GM12878 (cell line): ENCODE data around the gene DPP6. TPM values are rescaled to one million over a fixed set of nuclear protein-coding genes. Genes with fewer than 3 reads are reported as not detected.
"Not testable (repeated sequence)": the region's sequence is repeated elsewhere in the genome, so short reads cannot be mapped to it uniquely, and the experiment has no call there.

Experiments
- ATAC-seq: fragments of 200-7000 bp; cut with Tn5 transposase; 3 replicates; pipeline ENCODE4 v1.9.1; 2020; ENCODE audit warnings: mild to moderate bottlenecking, moderate library complexity
- BruUV-seq: library from RNA; stranded (reverse); fragments of 400-500 nt; replicated peaks from 2 replicates; lab custom pipeline; 2021; lab: Mats Ljungman, UMichigan
- CTCF ChIA-PET: fragments of 300-600 bp; sonication (Branson Sonifier 250); formaldehyde crosslinking; extraction: SDS; loops from one replicate; lab custom pipeline; 2021; ENCODE audit warnings: inconsistent platforms; lab: Yijun Ruan, JAX
- POLR2A ChIA-PET: fragments of 350-600 bp; formaldehyde crosslinking; extraction: SDS; loops from one replicate; lab custom pipeline; 2021; ENCODE audit warnings: inconsistent platforms; lab: Charles Lee
- RAD21 ChIA-PET: fragments of 300-600 bp; sonication (Branson Sonifier 250); formaldehyde crosslinking; loops from one replicate; lab custom pipeline; 2023; ENCODE audit warnings: antibody characterized with exemption; ENCODE audit not compliant: unreplicated experiment; lab: Charles Lee
- SMC1A ChIA-PET: fragments of 300-600 bp; sonication (Branson Sonifier 250); formaldehyde crosslinking; loops from one replicate; lab custom pipeline; 2023; ENCODE audit not compliant: unreplicated experiment, uncharacterized antibody; lab: Charles Lee
- DNase-seq: peaks from one replicate; pipeline ENCODE4 v3.0.0-alpha.2; 2011; ENCODE audit warnings: low read depth, low spot score
- FAIRE-seq: peaks from 3 replicates; lab custom pipeline; 2011; peaks lifted over from hg19 to GRCh38; lab: Jason Lieb, UNC
- H2AFZ ChIP-seq: 2 replicates; pipeline ENCODE4 v1.6.0; 2011; ENCODE audit warnings: low read depth, low read length, control low read depth; ENCODE audit not compliant: control insufficient read depth
- H3K27ac ChIP-seq: 2 replicates; pipeline ENCODE4 v1.5.1; 2011; ENCODE audit warnings: control low read depth; ENCODE audit not compliant: control insufficient read depth, insufficient read depth
- H3K27me3 ChIP-seq, 2 experiments: replicated peaks in 1 of 2; 2 replicates each; pipeline versions ENCODE4 v1.6.0 to v1.6.1; 2011; ENCODE audit warnings: low read length in 1 of 2; ENCODE audit not compliant: control insufficient read depth in 2 of 2, insufficient read depth in 2 of 2
- H3K36me3 ChIP-seq, 2 experiments: 2 replicates each; pipeline ENCODE4 v1.5.1; 2011; ENCODE audit warnings: low read length in 1 of 2; ENCODE audit not compliant: control insufficient read depth in 2 of 2, insufficient read depth in 2 of 2
- H3K4me1 ChIP-seq: 2 replicates; pipeline ENCODE4 v1.6.1; 2011; ENCODE audit warnings: mild to moderate bottlenecking, low read length, moderate library complexity, mixed read lengths; ENCODE audit not compliant: control insufficient read depth, insufficient read depth
- H3K4me2 ChIP-seq: 2 replicates; pipeline ENCODE4 v1.6.0; 2011; ENCODE audit warnings: control low read depth; ENCODE audit not compliant: control insufficient read depth, insufficient read depth
- H3K4me3 ChIP-seq: fragments of 200-600 bp; sonication (generic); 2 replicates; pipeline ENCODE4 v1.5.1; 2016
- H3K79me2 ChIP-seq: 2 replicates; pipeline ENCODE4 v1.6.0; 2011; ENCODE audit warnings: low read length; ENCODE audit not compliant: control insufficient read depth, insufficient read depth
- H3K9ac ChIP-seq: 2 replicates; pipeline ENCODE4 v1.8.0; 2011; ENCODE audit warnings: low read length, control low read depth, mixed read lengths; ENCODE audit not compliant: control insufficient read depth, insufficient read depth
- H3K9me3 ChIP-seq: replicated peaks from 3 replicates; pipeline ENCODE4 v1.5.1; 2011; ENCODE audit warnings: mild to moderate bottlenecking, low read length; ENCODE audit not compliant: control insufficient read depth, insufficient read depth
- H4K20me1 ChIP-seq: 2 replicates; pipeline ENCODE4 v1.6.0; 2011; ENCODE audit not compliant: control insufficient read depth, insufficient read depth
- WGBS: methylation state at CpG from one replicate; pipeline ENCODE4 v1.1.6; 2016; ENCODE audit warnings: low lambda C conversion rate; ENCODE audit not compliant: insufficient replicate concordance, insufficient coverage; ENCODE audit errors: missing lambda C conversion rate; 5-methylcytosine and 5-hydroxymethylcytosine counted together
- in situ Hi-C: fragments of 300-500 bp; cut with MboI; formaldehyde crosslinking; loops from 9 replicates; pipeline ENCODE4 v1.14.3; 2018; ENCODE audit warnings: mixed read lengths
- intact Hi-C: fragments of 100-400 bp; cut with micrococcal nuclease; formaldehyde crosslinking; loops from one replicate; pipeline ENCODE4 v1.14.2; 2022; ENCODE audit not compliant: unreplicated experiment
- polyA plus RNA-seq, 11 experiments: library from polyadenylated mRNA; depleted of rRNA in 4 of 11; unstranded in 6 of 11; stranded (reverse) in 5 of 11; fragments of >200 nt; fragmentation: Nextera tagmentation in 4 of 11; fragmentation: Illumina TruSeq in 1 of 11; extraction: Ambion mirVana in 4 of 11; extraction: Trizol in 1 of 11; gene quantifications; 1 replicate in 1 of 11; 2 replicates in 10 of 11; pipeline versions ENCODE4 v1.2.1 to v1.2.3, GENCODE V29; 2011 to 2016; ENCODE audit warnings: inconsistent platforms in 2 of 11, missing spikeins in 2 of 11, low read depth in 1 of 11
- total RNA-seq, 4 experiments: library from RNA; depleted of rRNA in 3 of 4; stranded (reverse); fragments of >200 nt in 3 of 4; fragmentation: Illumina TruSeq in 1 of 4; extraction: Trizol in 1 of 4; gene quantifications; 2 replicates each; pipeline versions ENCODE4 v1.2.1 to v1.2.3, GENCODE V29; 2013 to 2021

DPP6 gene
- total and polyA plus RNA-seq, 10 of the 15 experiments (the other 5 are each of a cell fraction or from before 2014, with no cell fraction given): not detected

DNA sequence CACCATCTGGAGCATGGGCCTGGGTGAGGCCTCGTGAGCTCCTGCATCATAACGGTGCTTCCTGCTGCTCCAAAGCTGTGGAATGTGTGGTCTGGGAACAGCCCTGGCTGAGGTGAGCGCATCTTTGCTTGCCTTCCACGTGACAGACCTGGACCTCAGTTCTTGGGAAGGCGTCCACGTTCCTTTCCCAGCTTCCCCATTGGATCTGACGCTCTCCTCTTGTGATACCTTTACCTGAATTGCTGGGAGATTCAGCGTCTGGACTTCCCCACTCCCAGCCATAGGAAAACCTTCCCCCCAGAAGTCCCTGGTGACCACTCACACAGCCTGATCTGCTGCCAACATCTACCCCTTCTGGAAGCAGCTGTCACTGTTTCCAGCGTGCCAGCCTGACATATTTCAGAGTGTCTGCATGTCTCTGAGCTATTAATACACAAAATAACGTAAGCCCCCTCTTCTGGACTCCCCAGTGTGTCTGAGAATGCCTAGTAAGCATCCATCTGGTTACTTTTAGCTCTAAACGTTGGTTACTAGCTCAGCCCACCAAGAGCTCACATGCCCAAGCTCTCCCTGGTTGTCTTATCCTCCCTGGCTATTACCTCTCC, 21.6 kb upstream of the DPP6 start:
- H3K9ac ChIP-seq, POLR2A ChIA-PET, H3K79me2 ChIP-seq, BruUV-seq, RAD21 ChIA-PET, H4K20me1 ChIP-seq, H3K27ac ChIP-seq, SMC1A ChIA-PET, H2AFZ ChIP-seq, intact Hi-C loops, H3K4me1 ChIP-seq, H3K27me3 ChIP-seq, H3K9me3 ChIP-seq, DNase-seq, ATAC-seq, H3K4me3 ChIP-seq, H3K36me3 ChIP-seq, in situ Hi-C loops, H3K4me2 ChIP-seq, CTCF ChIA-PET, FAIRE-seq: not testable (repeated sequence)
- WGBS: 12% methylated on average over 11 of the region's 11 CpGs

- H3K4me1 ChIP-seq, BruUV-seq, H3K27me3 ChIP-seq, H3K27ac ChIP-seq, SMC1A ChIA-PET, H3K36me3 ChIP-seq, H3K9me3 ChIP-seq, H2AFZ ChIP-seq, intact Hi-C loops, POLR2A ChIA-PET, CTCF ChIA-PET, H3K9ac ChIP-seq, RAD21 ChIA-PET, H3K4me3 ChIP-seq, H3K79me2 ChIP-seq, H3K4me2 ChIP-seq, DNase-seq, H4K20me1 ChIP-seq, in situ Hi-C loops: not testable (repeated sequence)
- ATAC-seq: peak; percentile 90
- peak; percentile 84 for FAIRE-seq
- WGBS: 0% methylated on average over 1 of the region's 13 CpGs
These were observed 12.6 kb upstream of the DPP6 start for GRCh38 chr7:154039466-154040165.

- SMC1A ChIA-PET, intact Hi-C loops, RAD21 ChIA-PET, H3K27me3 ChIP-seq, H3K9me3 ChIP-seq, H3K4me2 ChIP-seq, in situ Hi-C loops, H3K4me1 ChIP-seq, ATAC-seq, H3K79me2 ChIP-seq, H3K4me3 ChIP-seq, DNase-seq, FAIRE-seq, H4K20me1 ChIP-seq, H3K36me3 ChIP-seq, POLR2A ChIA-PET, BruUV-seq, H3K9ac ChIP-seq, H3K27ac ChIP-seq, H2AFZ ChIP-seq, CTCF ChIA-PET: not testable (repeated sequence)
- WGBS: 90% methylated on average over 4 of the region's 5 CpGs
These were observed 1.8 kb upstream of the DPP6 start for GRCh38 chr7:154050394-154050793.

DNA sequence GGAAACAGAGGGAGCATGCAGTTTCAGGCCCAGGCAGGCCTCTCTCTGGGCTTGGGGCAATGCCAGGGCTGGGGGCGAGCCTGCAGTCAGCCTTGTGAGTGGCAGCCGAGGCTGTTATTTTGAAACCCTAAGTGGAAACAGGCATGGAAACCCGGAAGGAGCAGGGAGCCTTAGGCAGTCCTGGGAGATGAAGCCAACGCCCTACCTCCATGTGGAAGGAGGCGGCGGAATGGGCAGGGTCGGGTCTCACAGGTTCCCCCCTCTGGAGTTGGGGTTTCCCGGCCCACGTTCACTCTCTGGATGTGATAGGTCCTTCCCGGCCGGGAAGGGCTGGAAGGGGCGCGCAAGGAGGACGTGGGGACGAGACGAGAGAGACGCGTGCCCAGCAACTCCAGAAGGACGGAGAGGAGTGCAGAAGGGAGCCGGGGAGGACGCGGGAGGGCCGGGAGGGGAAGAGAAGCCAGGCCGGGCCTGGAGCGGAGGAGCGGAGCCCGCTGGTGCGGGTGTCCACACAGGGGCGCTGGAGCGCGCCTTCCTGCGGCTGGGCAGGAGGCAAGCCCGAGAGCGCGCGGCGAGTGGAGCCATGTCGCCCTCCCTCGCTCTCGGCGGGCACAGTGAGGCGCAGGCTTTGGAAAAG, 1.1 kb upstream of the DPP6 start:
- RAD21 ChIA-PET, POLR2A ChIA-PET, BruUV-seq, H3K79me2 ChIP-seq, in situ Hi-C loops, DNase-seq, CTCF ChIA-PET, H3K4me3 ChIP-seq, intact Hi-C loops, H3K27me3 ChIP-seq, ATAC-seq, H4K20me1 ChIP-seq, H3K9ac ChIP-seq, H3K4me1 ChIP-seq, H3K9me3 ChIP-seq, FAIRE-seq, H3K27ac ChIP-seq, H3K4me2 ChIP-seq, SMC1A ChIA-PET, H3K36me3 ChIP-seq, H2AFZ ChIP-seq: not testable (repeated sequence)
- 60% methylated on average over 1 of the region's 42 CpGs for WGBS
